Ureter (tissue), 1 donor: ENCODE measurements around the gene ATP1B3. TPM values are rescaled to one million over a fixed set of nuclear protein-coding genes. Genes with fewer than 3 reads are reported as not detected.
"Not testable (repeated sequence)": the region's sequence is repeated elsewhere in the genome, so short reads cannot be mapped to it uniquely, and the experiment has no call there.

ENCODE experiments used
- DNase-seq: peaks from one replicate; pipeline ENCODE4 v3.0.0-alpha.2; 2020; ENCODE audit warnings: low spot score
- total RNA-seq: library from RNA; stranded (reverse); gene quantifications from one replicate; pipeline ENCODE4 v1.2.4, GENCODE V29; 2023
- donor health status: DM: yes; HTN: yes; CAD: no.

Gene ATP1B3
- total RNA-seq, 1 donor from 2014 or later = 113 TPM

GRCh38 chr3:141905129-141905528 is 28.7 kb downstream of the ATP1B3 start:
- no peak for DNase-seq

GRCh38 chr3:141909408-141909807 is 33.0 kb downstream of the ATP1B3 start:
- DNase-seq = no peak

- not testable (repeated sequence) for DNase-seq
Observed at GRCh38 chr3:141909986-141910385, 33.5 kb downstream of the ATP1B3 start.

GRCh38 chr3:141913150-141913811 is 36.8 kb downstream of the ATP1B3 start:
- no peak for DNase-seq

DNA sequence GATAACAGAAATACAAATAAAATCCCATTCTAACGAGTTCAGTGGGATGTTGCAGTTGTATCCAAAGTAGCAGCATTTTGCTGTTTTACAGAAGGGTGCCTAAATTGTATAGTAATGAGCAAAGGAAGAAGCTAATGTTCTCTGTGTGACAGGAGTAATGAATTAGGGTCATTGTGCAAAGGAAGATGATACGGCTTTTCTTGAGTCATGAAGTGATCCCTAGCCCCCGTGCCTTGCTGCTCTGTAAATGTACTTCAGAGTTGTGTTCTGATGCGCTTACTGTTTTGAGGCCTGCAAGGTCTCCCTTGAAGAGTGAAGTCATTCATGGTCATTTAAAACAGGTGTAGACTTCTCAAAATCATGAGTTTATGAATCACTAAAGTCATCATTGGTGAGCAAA is 37.9 kb downstream of the ATP1B3 start:
- DNase-seq = no peak

DNA sequence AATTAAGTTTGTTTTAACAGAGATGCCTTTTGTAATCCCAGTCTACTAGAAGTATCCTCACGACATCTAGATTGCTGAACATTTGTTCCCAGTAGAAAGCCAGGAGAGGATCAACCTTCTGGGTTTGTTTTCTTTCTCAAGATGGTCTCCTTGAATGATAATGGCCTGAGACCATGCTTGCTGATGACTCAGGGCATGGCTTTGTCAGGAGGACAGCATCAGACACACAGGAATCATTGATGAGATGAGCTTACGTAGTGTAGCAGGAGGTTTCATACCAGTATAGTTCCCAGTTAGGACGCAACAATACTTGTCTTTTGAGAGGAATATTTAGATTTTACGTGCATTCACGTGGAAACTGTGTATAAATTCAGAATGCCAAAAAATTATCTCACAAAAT is 38.6 kb downstream of the ATP1B3 start:
- DNase-seq = no peak

GRCh38 chr3:141915766-141916165 is 39.3 kb downstream of the ATP1B3 start:
- no peak for DNase-seq

DNA sequence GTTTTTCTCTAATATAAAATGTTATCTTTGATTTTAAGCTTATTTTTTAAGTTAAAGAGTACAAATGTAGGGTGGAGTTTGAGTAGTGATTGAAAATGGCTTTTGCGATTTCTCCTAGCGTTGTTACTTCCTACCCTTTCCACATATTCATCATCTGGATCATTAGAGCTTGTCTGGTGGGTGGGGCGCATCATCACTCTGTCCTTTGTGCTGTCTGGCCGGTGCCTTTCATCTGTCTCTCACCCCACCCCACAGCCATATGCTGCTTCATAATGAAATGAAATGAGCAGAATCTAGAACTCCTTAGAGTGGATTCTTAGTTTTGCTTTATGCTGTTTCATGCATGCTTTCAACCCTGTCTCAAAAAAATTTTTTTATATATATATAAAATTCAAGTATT is 44.3 kb downstream of the ATP1B3 start:
- DNase-seq = peak; percentile 9

GRCh38 chr3:141921316-141921715 is 44.9 kb downstream of the ATP1B3 start:
- DNase-seq = no peak

- DNase-seq = not testable (repeated sequence)
Observed at GRCh38 chr3:141925677-141926076, 49.2 kb downstream of the ATP1B3 start.

- DNase-seq = peak; percentile 29
Observed at GRCh38 chr3:141926929-141927328, 50.5 kb downstream of the ATP1B3 start.

- peak; percentile 36 for DNase-seq
Observed at GRCh38 chr3:141928631-141929270, 52.3 kb downstream of the ATP1B3 start.

DNA sequence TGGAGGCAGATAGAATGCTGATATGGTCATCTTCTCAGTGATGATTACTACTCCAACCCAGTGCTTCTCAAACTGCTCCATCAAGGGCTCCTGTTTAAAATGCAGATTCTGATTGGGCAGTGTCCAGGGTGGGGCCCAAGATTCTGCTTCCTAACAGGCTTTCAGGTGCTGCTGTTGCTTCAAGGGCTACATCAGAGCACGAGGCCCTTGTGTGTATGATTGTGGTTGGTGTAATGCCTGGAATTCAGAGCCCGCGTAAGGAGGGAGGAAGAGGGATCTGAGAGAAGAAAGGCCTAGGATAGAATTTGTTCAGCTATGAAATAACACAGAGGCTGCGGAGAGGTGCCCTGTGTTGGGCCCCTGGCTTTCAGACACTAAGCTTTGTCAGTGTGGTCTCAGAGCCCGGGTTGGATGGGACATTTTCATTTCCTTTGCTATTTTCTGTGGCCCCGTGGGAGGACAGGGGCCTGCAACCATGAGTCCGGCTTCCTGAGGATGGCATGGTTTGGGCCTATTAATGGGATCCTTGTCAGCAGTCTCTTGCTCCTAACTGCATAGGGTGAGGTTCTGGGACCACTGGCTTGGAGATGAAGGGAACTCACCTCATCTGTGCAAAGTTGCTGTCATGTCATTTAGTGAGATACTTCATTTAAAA is 53.0 kb downstream of the ATP1B3 start:
- peak; percentile 4 for DNase-seq

DNA sequence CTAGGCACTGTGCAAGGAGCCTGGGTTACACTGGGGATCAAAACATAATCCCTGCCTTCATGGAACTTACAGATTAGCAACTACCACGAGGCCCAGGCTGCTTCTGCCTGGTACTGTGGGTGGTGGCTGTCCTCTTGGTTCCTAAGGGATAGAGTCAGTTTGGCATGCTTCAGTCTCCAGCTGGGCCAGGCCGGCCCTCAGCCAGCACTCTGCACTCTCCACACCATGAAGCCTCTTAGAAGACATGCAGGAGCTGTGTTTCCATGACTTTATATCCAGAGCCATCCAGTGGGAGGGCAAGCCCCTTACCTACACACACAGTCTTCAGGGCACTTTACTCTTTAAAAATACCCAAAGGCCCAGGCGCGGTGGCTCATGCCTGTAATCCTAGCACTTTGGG is 54.4 kb downstream of the ATP1B3 start:
- peak; percentile 17 for DNase-seq

DNA sequence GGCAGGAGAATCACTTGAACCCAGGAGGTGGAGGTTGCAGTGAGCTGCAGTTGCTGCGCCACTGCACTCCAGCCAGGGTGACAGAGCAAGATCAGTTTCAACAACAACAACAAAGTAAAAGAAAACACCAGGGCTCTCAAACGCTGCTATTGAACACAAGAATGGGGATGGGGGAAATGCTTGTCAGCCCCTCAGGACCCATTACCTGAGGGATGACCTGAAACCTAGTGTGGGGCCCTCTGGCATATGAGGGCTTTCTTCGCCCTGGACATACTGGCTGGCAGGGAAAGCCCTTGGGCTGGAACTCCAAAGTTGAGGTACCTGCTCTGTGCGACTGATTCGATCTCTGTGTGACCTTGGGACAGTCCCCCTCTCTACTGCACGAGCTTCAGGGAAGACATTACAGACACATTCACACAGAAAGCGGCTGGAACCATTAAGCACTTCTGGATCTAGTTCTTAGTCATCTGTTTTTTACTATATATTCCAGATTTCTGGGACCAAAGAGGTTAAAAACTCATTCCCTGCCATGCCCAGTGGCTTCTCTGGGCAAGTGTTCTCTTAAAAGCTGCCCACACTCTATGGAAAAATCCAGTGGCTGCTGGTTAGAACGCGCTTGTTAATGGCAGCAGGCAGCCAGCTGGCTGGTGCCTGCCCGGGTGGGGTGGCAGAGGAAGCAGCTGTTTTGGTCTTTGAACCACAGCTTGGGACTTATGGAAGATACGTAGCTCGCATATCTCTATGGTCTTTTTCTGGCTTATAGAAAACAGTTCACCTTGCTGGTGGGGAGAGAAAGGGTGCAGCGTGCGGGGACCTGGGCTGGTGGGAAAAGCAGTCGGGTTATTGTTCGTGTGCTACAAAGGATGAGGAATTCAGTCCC is 57.2 kb downstream of the ATP1B3 start:
- DNase-seq = peak; percentile 7

DNA sequence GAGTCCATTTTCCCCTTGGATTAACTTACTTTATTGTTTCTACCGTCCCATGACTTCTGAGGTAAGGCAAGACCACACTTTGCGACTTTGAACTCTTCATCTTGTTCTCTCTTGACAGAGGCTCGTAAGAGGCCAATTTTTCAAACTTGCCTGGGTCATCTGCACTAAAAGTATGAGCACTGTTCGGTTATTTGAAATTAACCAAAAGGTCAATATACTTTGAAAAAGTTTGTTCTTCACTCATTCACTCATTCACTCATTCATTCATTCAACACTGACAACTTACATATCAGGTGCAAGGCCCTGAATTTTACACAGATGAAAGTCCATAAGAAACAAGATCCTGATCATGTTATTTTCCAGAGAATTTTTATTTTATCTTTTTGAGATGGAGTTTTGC is 57.9 kb downstream of the ATP1B3 start:
- DNase-seq = no peak

DNA sequence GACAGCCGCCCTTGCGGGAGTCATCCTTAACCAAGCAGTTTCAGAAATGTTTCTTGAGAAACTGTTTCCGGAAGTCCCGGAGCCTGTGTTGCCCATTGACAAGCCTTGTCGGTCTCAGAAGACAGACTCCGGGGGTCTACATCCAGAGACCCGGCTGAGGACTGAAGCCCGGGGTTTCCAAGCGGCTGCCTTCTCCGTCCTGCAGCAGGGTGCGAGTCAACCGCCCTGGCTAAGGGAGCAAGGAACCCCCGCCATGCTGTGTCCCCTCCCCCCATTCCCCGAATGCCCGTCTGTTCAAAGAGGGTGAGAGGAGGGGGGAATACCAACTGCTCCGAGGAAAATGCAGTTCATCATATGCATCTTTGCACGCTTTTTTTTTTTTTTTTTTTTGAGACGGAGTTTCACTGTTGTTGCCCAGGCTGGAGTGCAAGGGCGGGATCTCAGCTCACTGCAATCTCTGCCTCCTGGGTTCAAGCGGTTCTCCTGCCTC is 61.6 kb downstream of the ATP1B3 start:
- no peak for DNase-seq

DNA sequence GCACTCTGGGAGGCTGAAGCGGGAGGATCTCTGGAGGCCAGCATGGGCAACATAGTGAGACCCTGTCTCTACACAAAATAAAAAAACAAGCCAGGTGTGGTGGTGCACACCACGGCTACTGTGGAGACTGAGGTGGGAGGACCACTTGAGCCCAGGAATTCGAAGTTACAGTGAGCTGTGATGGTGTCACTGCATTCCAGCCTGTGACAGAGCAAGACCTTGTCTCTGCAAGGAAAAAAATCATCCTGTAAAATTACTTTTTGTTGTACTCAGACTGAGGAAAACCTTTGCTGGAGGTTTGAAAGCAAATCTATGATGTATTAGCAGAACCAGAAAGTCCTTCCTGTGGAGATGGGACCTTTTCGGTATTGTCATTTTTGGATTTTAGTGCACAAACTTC is 63.3 kb downstream of the ATP1B3 start:
- no peak for DNase-seq

DNA sequence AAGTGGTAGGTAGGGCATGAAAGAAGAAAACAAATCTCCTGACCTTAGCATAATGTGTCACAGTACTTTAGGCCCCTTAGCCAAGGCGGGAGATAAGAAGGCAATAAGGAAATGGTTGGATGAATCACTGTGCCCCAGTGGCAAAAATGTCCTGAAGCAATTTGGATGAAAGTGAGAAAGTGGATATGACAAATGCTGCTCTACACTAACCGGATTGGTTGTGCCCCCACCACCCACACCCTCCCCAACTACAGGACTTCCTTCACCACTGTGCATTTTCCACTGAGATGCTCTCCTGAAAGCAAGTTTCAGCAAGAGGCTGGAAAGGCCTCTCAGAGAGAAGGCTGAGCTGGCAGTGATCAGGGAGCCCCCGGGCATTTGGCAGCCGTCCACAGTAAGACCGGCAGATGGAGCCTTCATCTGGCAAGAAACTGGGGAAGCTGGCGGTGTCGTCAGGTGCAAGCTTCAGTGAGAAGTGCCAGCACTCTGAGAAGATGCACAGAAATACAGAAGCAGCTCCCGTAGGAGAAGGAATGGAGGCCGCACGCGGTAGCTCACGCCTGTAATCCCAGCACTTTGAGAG is 63.8 kb downstream of the ATP1B3 start:
- peak; percentile 85 for DNase-seq

DNA sequence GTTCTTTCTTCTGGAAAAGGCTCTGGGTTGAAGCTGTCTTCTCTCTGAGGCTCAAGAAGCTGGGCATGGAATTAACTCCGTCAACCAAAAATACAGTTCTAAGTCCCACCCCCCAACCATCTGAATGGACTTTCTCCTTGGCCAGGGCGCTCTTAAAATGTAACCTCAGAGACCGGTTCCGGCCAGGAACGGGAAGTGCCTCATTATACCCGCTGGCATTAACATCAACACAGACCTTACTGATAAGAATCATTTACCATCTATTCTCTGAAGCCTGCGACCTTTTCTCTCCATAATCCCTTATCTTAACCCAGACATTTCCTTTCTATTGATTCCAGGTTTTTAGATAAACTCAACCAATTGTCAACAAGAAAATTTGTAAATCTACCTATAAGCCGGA is 64.7 kb downstream of the ATP1B3 start:
- DNase-seq = no peak

DNA sequence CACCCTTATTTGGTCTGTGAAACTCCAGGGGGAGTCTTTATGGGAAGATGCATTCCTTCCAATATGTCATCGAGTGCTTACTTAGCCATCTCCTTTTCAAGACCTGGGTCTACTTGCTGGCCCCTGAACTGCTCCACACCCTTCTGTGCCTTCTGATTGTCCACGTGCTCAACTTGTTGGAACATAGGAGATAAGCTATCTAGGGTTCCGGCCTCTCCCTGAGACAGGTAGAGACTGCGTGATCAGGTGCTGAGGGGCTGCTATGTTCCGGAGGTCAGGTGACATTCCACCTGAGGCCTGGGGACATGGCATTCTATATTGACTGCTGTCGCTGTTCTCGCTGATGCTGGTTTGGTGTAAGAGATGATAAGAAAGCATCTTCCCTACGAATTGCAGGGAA is 65.6 kb downstream of the ATP1B3 start:
- no peak for DNase-seq
